ENCODE measurements around the gene UIMC1.

UIMC1 gene

GRCh38 chr5:176888865-176889165 lies 117.8 kb downstream of the UIMC1 start:
- H3K27me3 Mint-ChIP-seq (ENCODE audit: low read depth): peaks cover 15% of the 10 kb centered on the region
- no peak overlapping the region for H3K4me3 Mint-ChIP-seq
- no peaks in the 10 kb centered on the region for H3K36me3 Mint-ChIP-seq (ENCODE audit: low read depth)
- H3K27ac Mint-ChIP-seq: no peak overlapping the region
- no peaks in the 10 kb centered on the region for H3K9me3 Mint-ChIP-seq
- peaks cover 11% of the 10 kb centered on the region for H3K4me1 Mint-ChIP-seq
- no peak for TF ChIP-seq CTCF (IDR thresholded peaks at IDR 0.05; ENCODE audit: unreplicated experiment in 3 of 3)

- H3K4me3 Mint-ChIP-seq: no peak overlapping the region
These were observed 118.3 kb downstream of the UIMC1 start for GRCh38 chr5:176888016-176888864.

GRCh38 chr5:176887252-176887849 lies 119.2 kb downstream of the UIMC1 start:
- Mint-ChIP-seq H3K9me3 (no peaks in the 10 kb centered on the region), H3K36me3 (ENCODE audit: low read depth) (no peaks in the 10 kb centered on the region), H3K4me3 (no peak overlapping the region), H3K27ac (no peak overlapping the region), H3K4me1 (peaks cover 16% of the 10 kb centered on the region), H3K27me3 (ENCODE audit: low read depth) (peaks cover 19% of the 10 kb centered on the region)
- no peak for TF ChIP-seq CTCF (IDR thresholded peaks at IDR 0.05; ENCODE audit: unreplicated experiment in 3 of 3)

More at GRCh38 chr5:176888016-176888864, 118.3 kb downstream of the UIMC1 start:
- H3K27me3 Mint-ChIP-seq (ENCODE audit: low read depth): peaks cover 17% of the 10 kb centered on the region
- H3K4me1 Mint-ChIP-seq: peaks cover 11% of the 10 kb centered on the region
- H3K9me3 Mint-ChIP-seq: no peaks in the 10 kb centered on the region
- no peaks in the 10 kb centered on the region for H3K36me3 Mint-ChIP-seq (ENCODE audit: low read depth)
- no peak for TF ChIP-seq CTCF (IDR thresholded peaks at IDR 0.05; ENCODE audit: unreplicated experiment in 3 of 3)
- no peak overlapping the region for H3K27ac Mint-ChIP-seq

- no peaks in the 10 kb centered on the region for H3K36me3 Mint-ChIP-seq (ENCODE audit: low read depth)
- H3K4me1 Mint-ChIP-seq: peaks cover 16% of the 10 kb centered on the region
- TF ChIP-seq CTCF (IDR thresholded peaks at IDR 0.05; ENCODE audit: unreplicated experiment in 3 of 3): no peak
- no peaks in the 10 kb centered on the region for H3K9me3 Mint-ChIP-seq
- H3K4me3 Mint-ChIP-seq: no peak overlapping the region
- no peak overlapping the region for H3K27ac Mint-ChIP-seq
- peaks cover 15% of the 10 kb centered on the region for H3K27me3 Mint-ChIP-seq (ENCODE audit: low read depth)
These were observed 120.0 kb downstream of the UIMC1 start for GRCh38 chr5:176886336-176887251.

GRCh38 chr5:176884571-176884890 lies 122.0 kb downstream of the UIMC1 start:
- Mint-ChIP-seq H3K36me3 (ENCODE audit: low read depth) (no peaks in the 10 kb centered on the region), H3K4me3 (no peak overlapping the region), H3K4me1 (peaks cover 16% of the 10 kb centered on the region), H3K27ac (no peak overlapping the region), H3K9me3 (no peaks in the 10 kb centered on the region), H3K27me3 (ENCODE audit: low read depth) (peaks cover 15% of the 10 kb centered on the region)
- no peak for TF ChIP-seq CTCF (IDR thresholded peaks at IDR 0.05; ENCODE audit: unreplicated experiment in 3 of 3)

Data from nephron (organoid).